ENCODE measurements around the gene BAIAP2. TPM values are rescaled to one million over a fixed set of nuclear protein-coding genes. Genes with fewer than 3 reads are reported as not detected.

Gene BAIAP2
- total RNA-seq, 2 experiments from 2014 or later, result 5.9 to 6.3 TPM

GRCh38 chr17:81049973-81050551 is 15.1 kb downstream of the BAIAP2 start:
- no peak overlapping the region for H3K27ac Mint-ChIP-seq
- H3K4me1 Mint-ChIP-seq (ENCODE audit: low read depth), result peaks cover 16% of the 10 kb centered on the region
- ATAC-seq (no peak), DNase-seq (no peak)
- H3K36me3 Mint-ChIP-seq (ENCODE audit: low read depth), result no peaks in the 10 kb centered on the region
- H3K9me3 Mint-ChIP-seq, result no peaks in the 10 kb centered on the region
- ChIA-PET CTCF (interaction anchor here (1.4 to 2.8 kb wide), 2 partner anchors 17 to 53 kb away, joined by 4 to 13 read pairs; no protein-coding TSS in a partner anchor), POLR2A (interaction anchor here (1.4 kb wide), 1 partner anchor 15 kb away, joined by 4 read pairs; the partner anchor contains the start of gene BAIAP2)
- TF ChIP-seq CTCF (IDR thresholded peaks at IDR 0.05), result no peak
- intact Hi-C loops (cut with micrococcal nuclease), result no loop called here
- no peak overlapping the region for H3K4me3 Mint-ChIP-seq
- no peaks in the 10 kb centered on the region for H3K27me3 Mint-ChIP-seq

GRCh38 chr17:81050645-81051625 is 16.0 kb downstream of the BAIAP2 start:
- ChIA-PET CTCF (interaction anchor here (2.8 kb wide), 1 partner anchor 52 kb away, joined by 13 read pairs; no protein-coding TSS in a partner anchor), POLR2A (interaction anchor here (0.5 to 0.7 kb wide), 3 partner anchors 60 to 129 kb away, joined by 3 read pairs; no protein-coding TSS in a partner anchor)
- intact Hi-C loops (cut with micrococcal nuclease), result no loop called here
- no peak for ATAC-seq
- Mint-ChIP-seq H3K4me1 (ENCODE audit: low read depth) (peaks cover 16% of the 10 kb centered on the region), H3K4me3 (no peak overlapping the region), H3K27ac (no peak overlapping the region), H3K9me3 (no peaks in the 10 kb centered on the region), H3K36me3 (ENCODE audit: low read depth) (no peaks in the 10 kb centered on the region), H3K27me3 (no peaks in the 10 kb centered on the region)
- no peak for TF ChIP-seq CTCF (IDR thresholded peaks at IDR 0.05)
- no peak for DNase-seq

DNA sequence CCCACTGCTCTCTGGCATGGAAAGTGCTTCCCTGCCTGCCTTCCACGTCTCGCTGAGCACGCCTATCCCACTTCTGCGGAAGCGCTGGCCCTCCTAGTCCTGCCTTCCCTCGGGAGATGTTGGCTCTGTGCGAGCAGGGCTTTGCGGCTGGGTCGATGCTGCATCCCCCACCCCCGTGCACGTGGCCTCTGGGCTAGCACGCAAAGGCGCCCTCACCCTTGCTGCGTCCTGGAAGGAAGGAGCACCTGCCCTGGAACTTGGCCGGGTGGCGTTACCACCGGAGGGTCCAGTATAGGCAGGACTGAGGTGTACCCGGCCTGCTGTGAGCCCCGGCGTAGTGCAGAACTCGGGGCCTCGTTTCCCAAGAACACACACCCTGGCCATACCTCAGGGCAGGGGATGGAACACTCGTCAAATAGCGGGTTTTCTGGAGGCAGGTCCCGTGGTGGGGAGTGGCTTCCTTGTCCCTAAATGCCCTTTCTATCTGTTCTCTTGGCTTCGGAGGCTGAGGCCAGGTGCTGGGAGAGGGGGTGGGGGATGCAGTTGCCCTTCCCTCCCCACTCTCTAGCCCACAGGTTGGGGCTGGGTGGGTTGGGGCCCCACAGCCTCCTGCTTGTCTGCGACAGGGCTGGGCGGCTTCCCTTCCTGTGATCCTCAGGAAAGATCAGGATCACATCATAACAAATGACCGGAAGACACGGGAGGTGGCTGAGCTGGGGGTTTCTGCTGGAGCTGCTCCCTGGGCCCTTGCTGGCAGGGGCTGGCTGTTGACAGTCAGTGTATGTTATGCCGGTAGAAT is 17.4 kb downstream of the BAIAP2 start:
- H3K36me3 Mint-ChIP-seq (ENCODE audit: low read depth), result no peaks in the 10 kb centered on the region
- no peaks in the 10 kb centered on the region for H3K27me3 Mint-ChIP-seq
- peaks cover 16% of the 10 kb centered on the region for H3K4me1 Mint-ChIP-seq (ENCODE audit: low read depth)
- no peak for TF ChIP-seq CTCF (IDR thresholded peaks at IDR 0.05)
- H3K9me3 Mint-ChIP-seq, result no peaks in the 10 kb centered on the region
- intact Hi-C loops (cut with micrococcal nuclease), result no loop called here
- no peak for DNase-seq
- CTCF ChIA-PET, result no interaction called here
- no peak overlapping the region for H3K4me3 Mint-ChIP-seq
- no peak overlapping the region for H3K27ac Mint-ChIP-seq
- ATAC-seq, result no peak
- POLR2A ChIA-PET, result no interaction called here

GRCh38 chr17:81053041-81053970 is 18.4 kb downstream of the BAIAP2 start:
- TF ChIP-seq CTCF (IDR thresholded peaks at IDR 0.05), result no peak
- POLR2A ChIA-PET, result no interaction called here
- Mint-ChIP-seq H3K27ac (no peak overlapping the region), H3K36me3 (ENCODE audit: low read depth) (no peaks in the 10 kb centered on the region), H3K9me3 (no peaks in the 10 kb centered on the region), H3K4me1 (ENCODE audit: low read depth) (peaks cover 19% of the 10 kb centered on the region), H3K4me3 (no peak overlapping the region), H3K27me3 (no peaks in the 10 kb centered on the region)
- no peak for ATAC-seq
- no peak for DNase-seq
- intact Hi-C loops (cut with micrococcal nuclease), result no loop called here
- CTCF ChIA-PET, result no interaction called here

All from activated CD8-positive, alpha-beta T cell treated with anti-CD3 and anti-CD28 coated beads for 36 hours (primary cell).